Hematopoietic multipotent progenitor cell (in vitro differentiated cells): ENCODE results near the gene LHCGR. TPM values are rescaled to one million over a fixed set of nuclear protein-coding genes. Genes with fewer than 3 reads are reported as not detected.
"Not testable (repeated sequence)": the region's sequence is repeated elsewhere in the genome, so short reads cannot be mapped to it uniquely, and the experiment has no call there.

ENCODE experiments used
- DNase-seq, 3 donors: peaks; one replicate each; pipeline ENCODE4 v3.0.0-alpha.2; 2011 to 2015; ENCODE audit warnings: low read depth in 2 of 3, low spot score in 2 of 3
- total RNA-seq: library from RNA; depleted of rRNA; stranded (reverse); fragments of >200 nt; gene quantifications from one replicate; pipeline ENCODE4 v1.2.3, GENCODE V29; 2012

Gene LHCGR
- total RNA-seq, 1 donor = not detected

GRCh38 chr2:48749291-48750127 is 6.0 kb downstream of the LHCGR start:
- no peak for DNase-seq

GRCh38 chr2:48747319-48747718 is 8.2 kb downstream of the LHCGR start:
- DNase-seq = no peak

- not testable (repeated sequence) for DNase-seq
Measured at GRCh38 chr2:48739236-48739635, 16.3 kb downstream of the LHCGR start.

GRCh38 chr2:48738806-48739205 is 16.7 kb downstream of the LHCGR start:
- no peak for DNase-seq

GRCh38 chr2:48736251-48736650 is 19.3 kb downstream of the LHCGR start:
- no peak for DNase-seq

GRCh38 chr2:48734576-48735303 is 20.8 kb downstream of the LHCGR start:
- DNase-seq = no peak

GRCh38 chr2:48733067-48733503 is 22.4 kb downstream of the LHCGR start:
- DNase-seq = no peak

- DNase-seq = no peak
Measured at GRCh38 chr2:48728840-48729239, 26.7 kb downstream of the LHCGR start.

GRCh38 chr2:48728295-48728694 is 27.2 kb downstream of the LHCGR start:
- no peak for DNase-seq

- no peak for DNase-seq
Measured at GRCh38 chr2:48727560-48727959, 28.0 kb downstream of the LHCGR start.

GRCh38 chr2:48725696-48726494 is 29.6 kb downstream of the LHCGR start:
- no peak for DNase-seq

GRCh38 chr2:48724278-48724677 is 31.2 kb downstream of the LHCGR start:
- DNase-seq = no peak

GRCh38 chr2:48723129-48723528 is 32.4 kb downstream of the LHCGR start:
- no peak for DNase-seq

- DNase-seq = no peak
Measured at GRCh38 chr2:48722391-48722790, 33.1 kb downstream of the LHCGR start.

- no peak for DNase-seq
Measured at GRCh38 chr2:48721158-48721557, 34.4 kb downstream of the LHCGR start.

- no peak for DNase-seq
Measured at GRCh38 chr2:48719480-48720177, 35.9 kb downstream of the LHCGR start.

- DNase-seq = no peak
Measured at GRCh38 chr2:48717846-48718245, 37.7 kb downstream of the LHCGR start.

GRCh38 chr2:48715956-48716355 is 39.6 kb downstream of the LHCGR start:
- DNase-seq = no peak

- DNase-seq = peak in 2 of 3 donors; percentile 1 to 17
Measured at GRCh38 chr2:48715042-48715899, 40.3 kb downstream of the LHCGR start.

- no peak for DNase-seq
Measured at GRCh38 chr2:48714245-48714644, 41.3 kb downstream of the LHCGR start.
